ENCODE measurements around the gene GRAMD1A.

DNA sequence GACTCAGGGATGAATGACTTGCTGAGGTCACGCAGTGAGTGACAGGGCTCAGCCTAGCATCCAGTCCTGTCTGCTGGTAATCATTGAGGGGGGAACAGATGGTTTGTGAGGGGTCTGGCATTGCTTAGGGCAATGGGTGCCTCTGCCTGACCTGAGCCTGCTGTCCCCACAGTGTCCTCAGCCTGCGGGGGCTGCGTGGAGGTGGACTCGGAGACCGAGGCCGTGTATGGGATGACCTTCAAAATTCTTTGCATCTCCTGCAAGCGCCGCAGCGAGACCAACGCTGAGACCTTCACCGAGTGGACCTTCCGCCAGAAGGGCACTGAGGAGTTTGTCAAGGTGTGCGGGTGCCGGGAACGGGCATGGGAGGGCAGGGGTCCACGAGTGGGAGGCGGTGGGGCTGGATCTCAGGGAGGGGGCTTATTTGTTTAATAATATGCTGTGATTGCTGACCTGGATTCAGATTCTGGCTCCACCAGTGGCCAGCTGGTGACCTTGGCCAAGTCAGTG is 32.3 kb downstream of the GRAMD1A start:
- TF ChIP-seq, protein P1, sequence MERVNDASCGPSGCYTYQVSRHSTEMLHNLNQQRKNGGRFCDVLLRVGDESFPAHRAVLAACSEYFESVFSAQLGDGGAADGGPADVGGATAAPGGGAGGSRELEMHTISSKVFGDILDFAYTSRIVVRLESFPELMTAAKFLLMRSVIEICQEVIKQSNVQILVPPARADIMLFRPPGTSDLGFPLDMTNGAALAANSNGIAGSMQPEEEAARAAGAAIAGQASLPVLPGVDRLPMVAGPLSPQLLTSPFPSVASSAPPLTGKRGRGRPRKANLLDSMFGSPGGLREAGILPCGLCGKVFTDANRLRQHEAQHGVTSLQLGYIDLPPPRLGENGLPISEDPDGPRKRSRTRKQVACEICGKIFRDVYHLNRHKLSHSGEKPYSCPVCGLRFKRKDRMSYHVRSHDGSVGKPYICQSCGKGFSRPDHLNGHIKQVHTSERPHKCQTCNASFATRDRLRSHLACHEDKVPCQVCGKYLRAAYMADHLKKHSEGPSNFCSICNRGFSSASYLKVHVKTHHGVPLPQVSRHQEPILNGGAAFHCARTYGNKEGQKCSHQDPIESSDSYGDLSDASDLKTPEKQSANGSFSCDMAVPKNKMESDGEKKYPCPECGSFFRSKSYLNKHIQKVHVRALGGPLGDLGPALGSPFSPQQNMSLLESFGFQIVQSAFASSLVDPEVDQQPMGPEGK (CRISPR knock-in tag; IDR thresholded peaks at IDR 0.05; ENCODE audit: borderline replicate concordance): no peak
- no peak for TF ChIP-seq RARB (CRISPR knock-in tag; IDR thresholded peaks at IDR 0.05)
